ENCODE data around the gene CARS1.

The CARS1 gene

GRCh38 chr11:3057069-3057963 is at the start of gene CARS1:
Gene CARS1 (minus strand): TSS chr11:3057423. CDS start chr11:3057367, 56 bp downstream.
- peak; percentile 89 to 93 for DNase-seq

GRCh38 chr11:3105791-3106735 is 48.8 kb upstream of the CARS1 start:
- DNase-seq: no peak

GRCh38 chr11:3104961-3105790 is 48.0 kb upstream of the CARS1 start:
- no peak for DNase-seq

GRCh38 chr11:3104051-3104714 is 47.0 kb upstream of the CARS1 start:
- no peak for DNase-seq

- DNase-seq: no peak
Measured at GRCh38 chr11:3103076-3103475, 45.9 kb upstream of the CARS1 start.

- DNase-seq: no peak
Measured at GRCh38 chr11:3102641-3102921, 45.4 kb upstream of the CARS1 start.

- no peak for DNase-seq
Measured at GRCh38 chr11:3101921-3102640, 44.9 kb upstream of the CARS1 start.

GRCh38 chr11:3099178-3099577 is 42.0 kb upstream of the CARS1 start:
- no peak for DNase-seq

- DNase-seq: no peak
Measured at GRCh38 chr11:3096909-3097530, 39.8 kb upstream of the CARS1 start.

- no peak for DNase-seq
Measured at GRCh38 chr11:3095712-3096361, 38.6 kb upstream of the CARS1 start.

GRCh38 chr11:3094223-3094824 is 37.1 kb upstream of the CARS1 start:
- DNase-seq: no peak

GRCh38 chr11:3093281-3094191 is 36.3 kb upstream of the CARS1 start:
- DNase-seq: no peak

- DNase-seq: no peak
Measured at GRCh38 chr11:3092603-3093141, 35.4 kb upstream of the CARS1 start.

GRCh38 chr11:3091846-3092602 is 34.8 kb upstream of the CARS1 start:
- peak in 1 of 2 donors; percentile 66 for DNase-seq

GRCh38 chr11:3091081-3091845 is 34.0 kb upstream of the CARS1 start:
- no peak for DNase-seq

- no peak for DNase-seq
Measured at GRCh38 chr11:3090096-3090901, 33.1 kb upstream of the CARS1 start.

Data from hippocampal formation (tissue), 2 donors.